ENCODE measurements around the gene XPO6. TPM values are rescaled to one million over a fixed set of nuclear protein-coding genes. Genes with fewer than 3 reads are reported as not detected.

XPO6 gene
- total RNA-seq, 4 donors from 2014 or later, result 105 to 166 (median 141) TPM

DNA sequence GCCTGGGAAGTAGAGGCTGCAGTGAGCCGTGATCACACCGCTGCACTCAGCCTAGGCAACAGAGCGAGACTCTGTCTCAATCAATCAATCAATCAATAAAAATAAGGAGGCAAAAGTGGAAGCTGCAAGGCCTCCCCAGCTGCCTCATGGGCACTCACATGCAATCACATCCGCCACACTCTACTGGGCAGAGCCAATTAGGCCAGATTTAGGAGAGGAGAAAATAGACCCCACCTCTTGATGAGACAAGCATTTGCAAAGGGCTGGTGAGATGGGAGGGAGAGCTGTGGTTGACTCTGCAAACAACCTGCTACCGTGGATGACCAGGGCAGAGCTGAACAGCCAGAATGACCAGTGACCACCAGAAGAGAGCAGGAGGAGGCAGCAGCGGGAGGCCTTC lies 133.5 kb downstream of the XPO6 start:
- Histone ChIP-seq H3K27ac (no peak overlapping the region), H3K9me3 (no peaks in the 10 kb centered on the region), H3K4me1 (no peaks in the 10 kb centered on the region), H3K4me3 (no peak overlapping the region), H3K27me3 (no peaks in the 10 kb centered on the region), H3K36me3 (no peaks in the 10 kb centered on the region)
- TF ChIP-seq POLR2A (IDR thresholded peaks at IDR 0.05), result no peak
- no peak for TF ChIP-seq EP300 (IDR thresholded peaks at IDR 0.05)
- TF ChIP-seq CTCF (IDR thresholded peaks at IDR 0.05), result no peak
- DNase-seq (ENCODE audit: low spot score in 2 of 2), result no peak
- 85 to 92% methylated on average over 6 of the region's 6 CpGs for WGBS, 2 donors

DNA sequence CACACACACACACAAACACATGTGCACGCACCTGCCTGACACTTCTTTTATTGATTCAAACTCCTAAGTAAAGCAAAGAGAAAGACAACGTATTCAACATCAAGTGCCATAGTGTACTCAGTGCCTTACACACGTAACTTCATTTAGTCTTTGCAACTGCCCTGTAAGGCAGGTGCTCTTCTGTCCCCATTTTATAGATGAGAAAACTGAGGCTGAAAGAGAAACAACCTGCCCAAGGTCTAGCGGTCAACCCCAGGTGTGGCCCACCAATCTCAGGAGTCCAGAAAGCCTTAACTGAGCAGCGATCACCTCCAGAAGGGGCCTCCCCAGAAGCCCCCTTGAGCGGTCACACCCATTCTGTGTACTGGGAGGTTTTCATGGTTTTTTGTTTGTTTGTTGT lies 137.9 kb downstream of the XPO6 start:
- no peak for TF ChIP-seq POLR2A (IDR thresholded peaks at IDR 0.05)
- TF ChIP-seq EP300 (IDR thresholded peaks at IDR 0.05), result no peak
- TF ChIP-seq CTCF (IDR thresholded peaks at IDR 0.05), result no peak
- H3K9me3 ChIP-seq, result no peaks in the 10 kb centered on the region
- DNase-seq (ENCODE audit: low spot score in 2 of 2), result no peak
- no peaks in the 10 kb centered on the region for H3K27me3 ChIP-seq
- no peaks in the 10 kb centered on the region for H3K36me3 ChIP-seq
- peaks cover 0 to under 1% (median 0%) of the 10 kb centered on the region in 4 donors for H3K4me1 ChIP-seq
- WGBS, 2 donors, result 92 to 93% methylated on average over 6 of the region's 6 CpGs
- no peak overlapping the region for H3K4me3 ChIP-seq
- no peak overlapping the region for H3K27ac ChIP-seq

- H3K27me3 ChIP-seq, result no peaks in the 10 kb centered on the region
- H3K36me3 ChIP-seq, result no peaks in the 10 kb centered on the region
- TF ChIP-seq POLR2A (IDR thresholded peaks at IDR 0.05) (no peak), EP300 (IDR thresholded peaks at IDR 0.05) (no peak), CTCF (IDR thresholded peaks at IDR 0.05) (no peak)
- H3K27ac ChIP-seq, result no peak overlapping the region
- no peak for DNase-seq (ENCODE audit: low spot score in 2 of 2)
- H3K4me3 ChIP-seq, result no peak overlapping the region
- peaks cover 0 to 17% (median 0%) of the 10 kb centered on the region in 4 donors for H3K4me1 ChIP-seq
- no peaks in the 10 kb centered on the region for H3K9me3 ChIP-seq
- 39 to 45% methylated on average over 4 of the region's 4 CpGs for WGBS, 2 donors
Observed at GRCh38 chr16:28072087-28072486, 139.7 kb downstream of the XPO6 start.

DNA sequence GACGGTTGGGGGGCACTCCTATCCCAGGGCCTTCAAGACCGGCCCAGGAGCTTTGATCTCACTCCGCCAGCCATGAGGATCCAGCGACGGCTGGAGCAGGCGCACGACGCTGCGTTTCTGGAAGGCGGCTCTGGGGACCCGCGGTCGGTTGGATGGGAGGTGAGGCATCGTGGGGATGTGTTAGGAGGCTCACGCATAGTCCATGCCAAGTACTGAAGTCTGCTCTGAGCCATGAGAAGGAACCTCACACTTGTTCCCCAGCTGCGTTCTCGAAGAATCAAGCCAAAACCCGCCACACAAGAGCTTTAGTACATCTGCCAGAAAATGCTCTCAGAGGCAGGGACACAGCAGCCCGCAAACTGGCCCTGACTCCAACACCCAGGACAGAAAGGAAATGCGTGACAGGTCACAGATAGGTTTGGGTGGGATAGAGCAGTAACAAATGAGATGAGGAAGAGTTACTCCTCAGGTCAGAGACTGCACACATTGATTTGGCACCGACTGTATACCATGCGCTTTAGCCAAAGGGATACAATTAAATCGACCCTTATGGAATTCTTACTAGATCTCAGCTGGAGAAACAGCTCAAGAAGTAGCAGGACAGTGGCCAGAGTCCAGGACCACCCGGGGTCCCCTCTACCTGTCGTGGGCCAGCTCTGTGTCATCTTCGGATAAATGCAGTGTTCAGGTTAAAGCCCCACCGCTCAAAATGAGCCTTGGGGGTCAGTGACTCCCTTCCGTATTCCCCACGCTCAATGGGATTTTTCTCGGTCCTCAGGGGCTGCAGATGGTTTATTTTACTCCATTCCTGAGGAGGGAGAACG lies 141.6 kb downstream of the XPO6 start:
- no peak overlapping the region for H3K27ac ChIP-seq
- no peaks in the 10 kb centered on the region for H3K9me3 ChIP-seq
- no peak for DNase-seq (ENCODE audit: low spot score in 2 of 2)
- TF ChIP-seq EP300 (IDR thresholded peaks at IDR 0.05) (no peak), CTCF (IDR thresholded peaks at IDR 0.05) (no peak), POLR2A (IDR thresholded peaks at IDR 0.05) (no peak)
- H3K36me3 ChIP-seq, result no peaks in the 10 kb centered on the region
- peaks cover 0 to 17% (median 0%) of the 10 kb centered on the region in 4 donors for H3K4me1 ChIP-seq
- H3K4me3 ChIP-seq, result no peak overlapping the region
- H3K27me3 ChIP-seq, result no peaks in the 10 kb centered on the region
- 54 to 61% methylated on average over 31 of the region's 31 CpGs for WGBS, 2 donors

GRCh38 chr16:28068976-28069375 lies 142.8 kb downstream of the XPO6 start:
- Histone ChIP-seq H3K27ac (no peak overlapping the region), H3K4me3 (no peak overlapping the region), H3K4me1 (peaks cover 0 to 17% (median 0%) of the 10 kb centered on the region in 4 donors), H3K27me3 (peaks cover 0 to 12% of the 10 kb centered on the region in 2 donors), H3K36me3 (no peaks in the 10 kb centered on the region), H3K9me3 (no peaks in the 10 kb centered on the region)
- 87 to 92% methylated on average over 7 of the region's 7 CpGs for WGBS, 2 donors
- TF ChIP-seq CTCF (IDR thresholded peaks at IDR 0.05) (no peak), EP300 (IDR thresholded peaks at IDR 0.05) (no peak), POLR2A (IDR thresholded peaks at IDR 0.05) (no peak)
- no peak for DNase-seq (ENCODE audit: low spot score in 2 of 2)

Data from tibial nerve (tissue), 4 donors.